HG03460 (cell line): ENCODE results near the gene SLC4A1.
"Not testable (repeated sequence)": the region's sequence is repeated elsewhere in the genome, so short reads cannot be mapped to it uniquely, and the experiment has no call there.

ENCODE experiments used
- ATAC-seq: cut with Tn5 transposase; IDR thresholded peaks from one replicate; pipeline ENCODE4 v1.9.1; 2021; ENCODE audit not compliant: unreplicated experiment

Gene SLC4A1

DNA sequence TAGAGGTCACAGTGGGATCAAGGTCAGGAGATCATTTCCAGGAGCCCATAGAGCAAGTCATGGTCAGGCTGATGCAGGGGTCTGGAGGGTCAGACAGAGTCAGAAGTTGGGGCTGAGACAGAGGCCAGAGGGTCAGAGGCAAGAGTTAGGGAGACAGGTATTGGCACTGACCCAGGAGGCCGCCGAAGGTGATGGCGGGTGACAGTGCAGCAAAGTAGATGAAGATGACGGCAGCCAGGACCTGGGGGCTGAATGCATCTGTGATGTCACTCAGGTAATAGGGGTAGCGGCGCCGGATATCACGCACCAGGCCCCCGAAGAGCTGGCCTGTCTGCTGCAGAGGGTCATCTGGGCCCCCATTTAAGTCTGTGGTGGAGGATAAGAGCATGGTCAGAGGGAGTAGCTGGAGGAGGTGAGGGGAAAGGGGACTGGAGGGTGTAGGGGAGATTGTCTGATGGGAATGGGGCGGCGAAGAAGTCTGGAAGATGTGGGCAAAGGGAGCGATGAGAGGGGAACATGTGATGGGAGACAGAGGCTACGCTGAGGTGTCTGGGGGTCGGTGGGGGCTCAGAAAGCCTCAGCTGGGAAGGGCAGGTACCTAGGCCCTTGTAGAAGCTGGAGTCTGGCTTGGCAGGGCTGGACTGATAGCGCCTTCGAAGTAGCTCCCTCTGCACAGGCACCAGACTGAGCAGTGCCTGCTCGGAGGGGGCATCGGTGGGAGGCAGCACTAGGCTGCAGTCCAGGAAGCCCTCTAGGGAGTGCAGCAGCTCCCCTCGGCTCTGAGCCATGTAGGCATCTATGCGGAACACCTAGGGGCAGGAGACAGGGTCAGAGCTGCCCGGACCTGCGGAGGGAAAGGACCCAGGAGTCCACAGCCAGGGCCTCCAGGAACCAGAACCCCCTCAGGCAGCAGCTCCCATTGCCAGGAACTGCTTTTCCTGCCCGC is 9.8 kb downstream of the SLC4A1 start:
- no peak for ATAC-seq

DNA sequence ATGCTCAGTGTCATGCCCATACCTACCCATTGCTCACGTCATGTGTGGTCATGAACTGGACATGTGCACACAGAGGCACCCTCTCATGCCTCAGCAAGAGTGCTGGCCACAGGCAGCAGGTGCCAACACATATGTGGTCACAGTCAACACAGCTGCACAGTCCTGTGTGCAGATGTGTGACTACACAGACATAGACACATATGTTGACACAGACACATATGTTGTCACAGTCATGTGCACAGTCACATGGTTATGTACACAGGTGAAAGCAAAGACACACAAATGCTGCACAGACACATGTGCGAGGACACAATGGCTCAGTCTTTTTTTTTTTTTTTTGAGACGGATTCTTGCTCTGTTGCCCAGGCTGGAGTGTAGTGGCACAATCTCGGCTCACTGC is 11.3 kb downstream of the SLC4A1 start:
- ATAC-seq, result no peak

GRCh38 chr17:44255915-44256314 is 12.0 kb downstream of the SLC4A1 start:
- no peak for ATAC-seq

- no peak for ATAC-seq
Measured at GRCh38 chr17:44254361-44255095, 13.4 kb downstream of the SLC4A1 start.

DNA sequence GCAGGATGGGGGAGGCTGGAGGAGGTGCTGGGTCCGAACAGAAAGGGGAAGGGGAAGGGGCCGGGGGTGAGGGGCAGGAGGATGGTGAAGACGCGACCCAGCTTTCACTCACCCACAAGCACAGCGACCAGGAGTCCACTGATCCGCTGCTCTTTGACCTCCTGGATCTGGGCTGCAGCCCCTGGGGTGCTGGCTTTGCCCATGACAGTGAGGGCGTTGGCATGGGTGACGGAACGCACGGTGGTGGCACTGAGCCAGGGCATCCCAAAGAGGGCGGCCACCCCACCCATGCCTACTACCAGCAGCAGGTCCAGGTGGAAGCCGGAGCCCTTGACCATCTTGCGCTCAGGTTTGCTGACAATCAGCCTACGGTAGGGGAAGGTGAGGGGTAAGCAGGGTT is 14.9 kb downstream of the SLC4A1 start:
- no peak for ATAC-seq

- ATAC-seq, result no peak
Measured at GRCh38 chr17:44251062-44251461, 16.9 kb downstream of the SLC4A1 start.

- no peak for ATAC-seq
Measured at GRCh38 chr17:44249501-44250246, 18.3 kb downstream of the SLC4A1 start.

GRCh38 chr17:44247876-44248736 is 19.8 kb downstream of the SLC4A1 start:
- no peak for ATAC-seq

GRCh38 chr17:44247440-44247841 is 20.5 kb downstream of the SLC4A1 start:
- no peak for ATAC-seq

GRCh38 chr17:44241106-44241624 is 26.8 kb downstream of the SLC4A1 start:
- no peak for ATAC-seq

- ATAC-seq, result not testable (repeated sequence)
Measured at GRCh38 chr17:44237886-44238285, 30.0 kb downstream of the SLC4A1 start.

GRCh38 chr17:44236444-44236991 is 31.4 kb downstream of the SLC4A1 start:
- no peak for ATAC-seq

DNA sequence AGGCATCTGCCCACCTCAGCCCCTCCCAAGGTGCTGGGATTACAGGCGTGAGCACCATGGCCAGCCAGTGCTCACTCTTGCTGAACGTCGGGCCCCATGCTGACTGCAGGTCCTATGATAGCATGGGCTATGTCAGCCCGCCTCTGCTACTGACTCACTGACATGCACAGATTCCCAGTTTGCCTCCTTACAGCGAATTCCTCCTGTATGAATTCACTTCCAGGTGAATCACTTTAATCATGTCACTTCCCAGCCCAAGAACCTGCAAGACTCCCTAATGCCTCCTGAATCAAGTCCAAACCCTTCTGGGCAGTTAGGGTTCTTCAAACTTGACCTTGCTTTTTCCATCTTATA is 32.4 kb downstream of the SLC4A1 start:
- no peak for ATAC-seq

GRCh38 chr17:44233582-44233981 is 34.4 kb downstream of the SLC4A1 start:
- ATAC-seq, result no peak

- ATAC-seq, result no peak
Measured at GRCh38 chr17:44232061-44232460, 35.9 kb downstream of the SLC4A1 start.

- ATAC-seq, result no peak
Measured at GRCh38 chr17:44230140-44230539, 37.8 kb downstream of the SLC4A1 start.

DNA sequence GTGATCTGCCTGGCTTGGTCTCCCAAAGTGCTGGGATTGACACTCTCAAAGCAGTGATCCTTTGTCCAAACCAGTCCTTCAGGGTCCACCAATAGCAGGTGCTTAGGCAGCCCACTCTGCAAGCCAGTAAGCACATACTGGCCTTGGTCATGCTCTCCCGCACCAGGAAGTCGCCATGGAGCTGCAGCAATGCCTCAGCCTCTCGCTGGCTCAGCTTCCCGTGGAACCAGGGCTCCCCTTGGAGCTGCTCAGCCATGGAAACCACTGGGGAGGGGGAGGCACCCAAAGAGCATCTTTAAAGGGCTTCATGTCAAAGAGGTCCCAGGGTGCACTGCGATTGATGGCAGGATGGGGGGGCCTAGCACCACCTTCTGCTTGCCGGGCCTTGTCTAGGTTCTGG is 38.8 kb downstream of the SLC4A1 start:
- ATAC-seq, result no peak

DNA sequence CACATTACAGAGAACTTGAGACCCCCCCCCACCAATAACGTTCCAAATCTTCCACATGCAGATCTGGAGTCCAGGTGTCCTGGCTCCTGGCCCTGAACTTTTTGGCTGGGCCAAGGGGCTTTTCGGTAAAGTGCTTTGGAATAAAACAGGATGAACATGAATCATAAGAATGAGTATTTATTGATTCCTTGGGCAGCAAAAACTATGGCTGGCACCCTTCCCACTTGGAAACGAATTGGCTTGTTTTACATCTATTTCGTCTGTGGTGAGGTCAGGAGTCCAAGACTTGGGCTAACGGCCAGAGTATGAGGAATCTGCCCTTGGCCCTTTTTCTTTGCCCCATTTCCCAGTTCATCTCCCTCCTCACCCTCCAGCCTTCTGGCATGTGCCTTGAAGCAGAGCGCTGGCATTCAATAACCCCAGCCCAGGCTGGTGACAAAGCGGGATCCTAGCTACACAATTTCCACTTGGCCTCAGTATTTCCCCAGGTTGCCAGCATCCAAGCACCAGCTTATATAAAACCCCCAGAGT is 44.3 kb downstream of the SLC4A1 start:
- no peak for ATAC-seq

DNA sequence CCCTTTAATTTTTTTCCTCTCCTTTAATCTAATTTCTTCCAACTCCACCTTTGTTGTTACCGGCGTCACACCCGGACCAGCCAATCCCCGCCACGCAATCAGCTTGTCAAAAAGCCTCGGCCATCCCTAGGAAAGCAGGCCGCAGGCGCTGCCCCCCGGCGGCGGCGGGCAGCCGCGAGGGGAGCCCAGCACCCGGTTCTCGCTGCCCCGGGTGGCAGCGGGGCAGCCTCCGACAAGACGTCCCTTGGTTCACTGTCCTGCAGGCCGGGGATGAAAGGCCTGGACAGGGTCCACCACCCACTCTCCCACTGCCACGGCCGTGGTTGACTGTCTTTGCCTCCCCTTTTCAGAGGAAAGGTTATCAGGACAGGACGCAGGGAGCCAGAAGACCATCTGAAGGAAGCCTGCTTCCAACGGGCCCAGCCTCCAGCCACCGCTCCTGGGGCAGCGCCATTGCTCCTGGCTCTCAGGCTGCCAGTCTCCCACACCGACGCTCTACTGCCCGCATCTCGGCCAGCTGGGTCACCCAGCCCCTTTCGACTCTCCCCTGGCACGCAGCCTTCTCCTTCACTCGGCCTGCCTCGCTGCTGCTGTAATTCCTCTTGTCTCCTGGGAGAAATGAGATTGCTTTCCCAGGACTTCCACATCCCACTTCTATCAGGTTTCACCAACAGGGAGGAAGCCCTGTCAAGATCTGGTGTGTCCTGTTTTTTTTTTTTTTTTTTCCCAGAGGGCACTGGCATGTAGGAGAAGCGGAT is 45.6 kb downstream of the SLC4A1 start:
- ATAC-seq, result no peak
